Posterior cingulate gyrus (tissue), 11 donors: ENCODE measurements around the gene EGR1.

Experiments used
- DNase-seq, 10 donors: peaks; one replicate each; pipeline versions ENCODE4 v3.0.0 to v3.0.0-alpha.2; 2020 to 2021; ENCODE audit warnings: mixed read lengths in 3 of 10
- intact Hi-C: fragments of 100-400 bp; cut with DNase I; formaldehyde crosslinking; loops from one replicate; pipeline ENCODE4 v1.15.1; 2023

Gene EGR1

GRCh38 chr5:138465261-138466124 lies at the start of gene EGR1:
EGR1 (plus strand) TSS chr5:138465479; CDS start chr5:138465762, 283 bp downstream.
- DNase-seq, result peak; percentile 95 to 100 (median 97)
- intact Hi-C loops, result loop anchor here (1.0 to 2.0 kb wide), 2 partner anchors 27 to 77 kb away; partner anchors contain the start of gene ETF1

GRCh38 chr5:138418444-138418843 lies 46.8 kb upstream of the EGR1 start:
- no peak for DNase-seq
- intact Hi-C loops, result loop anchor here (10.0 kb wide), 1 partner anchor 194 kb away; no protein-coding TSS in a partner anchor

GRCh38 chr5:138425079-138425478 lies 40.2 kb upstream of the EGR1 start:
- intact Hi-C loops, result no loop called here
- no peak for DNase-seq

GRCh38 chr5:138435943-138436342 lies 29.3 kb upstream of the EGR1 start:
- intact Hi-C loops, result no loop called here
- DNase-seq, result no peak

GRCh38 chr5:138438003-138438723 lies 27.1 kb upstream of the EGR1 start:
- no peak for DNase-seq
- intact Hi-C loops, result no loop called here

- intact Hi-C loops, result no loop called here
- peak in 9 of 10 donors; percentile 46 to 95 (median 64) for DNase-seq
Measured at GRCh38 chr5:138438724-138439476, 26.4 kb upstream of the EGR1 start, which contains the start of gene REEP2. REEP2 (plus strand) TSS chr5:138439057; CDS start chr5:138439209, 152 bp downstream.

GRCh38 chr5:138439477-138440158 lies 25.7 kb upstream of the EGR1 start:
- DNase-seq, result peak in 2 of 10 donors; percentile 50 to 87
- intact Hi-C loops, result no loop called here

GRCh38 chr5:138440159-138441073 lies 24.9 kb upstream of the EGR1 start:
- no peak for DNase-seq
- intact Hi-C loops, result no loop called here

GRCh38 chr5:138441221-138441620 lies 24.1 kb upstream of the EGR1 start:
- no peak for DNase-seq
- intact Hi-C loops, result no loop called here

- intact Hi-C loops, result no loop called here
Measured at GRCh38 chr5:138444078-138444773, 21.1 kb upstream of the EGR1 start.

GRCh38 chr5:138444774-138445546 lies 20.3 kb upstream of the EGR1 start:
- intact Hi-C loops, result no loop called here

More at GRCh38 chr5:138444078-138444773, 21.1 kb upstream of the EGR1 start:
- peak in 1 of 10 donors; percentile 69 for DNase-seq

GRCh38 chr5:138445547-138446271 lies 19.6 kb upstream of the EGR1 start:
- peak in 1 of 10 donors; percentile 52 for DNase-seq
- intact Hi-C loops, result no loop called here

More at GRCh38 chr5:138444774-138445546, 20.3 kb upstream of the EGR1 start:
- peak in 1 of 10 donors; percentile 83 for DNase-seq

- peak in 2 of 10 donors; percentile 32 to 37 for DNase-seq
- intact Hi-C loops, result no loop called here
Measured at GRCh38 chr5:138448070-138448469, 17.2 kb upstream of the EGR1 start.

- intact Hi-C loops, result no loop called here
- DNase-seq, result peak in 2 of 10 donors; percentile 73 to 82
Measured at GRCh38 chr5:138448481-138449398, 16.5 kb upstream of the EGR1 start.

GRCh38 chr5:138449501-138450239 lies 15.6 kb upstream of the EGR1 start:
- peak; percentile 74 to 98 (median 90) for DNase-seq
- intact Hi-C loops, result loop anchor here (1.0 kb wide), 1 partner anchor 54 kb away; no protein-coding TSS in a partner anchor
